Lung microvascular endothelial cell (primary cell): ENCODE data around the gene AKR1C1. TPM values are rescaled to one million over a fixed set of nuclear protein-coding genes. Genes with fewer than 3 reads are reported as not detected.
"Not testable (repeated sequence)": the region's sequence is repeated elsewhere in the genome, so short reads cannot be mapped to it uniquely, and the experiment has no call there.

ENCODE experiments used
- DNase-seq, 2 donors: peaks; one replicate each; pipeline versions ENCODE4 v3.0.0 to v3.0.0-alpha.2; 2010; ENCODE audit warnings: low read depth in 2 of 2
- total RNA-seq: library from RNA; depleted of rRNA; stranded (reverse); fragments of >200 nt; gene quantifications from 2 replicates; pipeline ENCODE4 v1.2.1, GENCODE V29; 2014

AKR1C1 gene
- total RNA-seq, 1 donor from 2014 or later = 18.7 TPM

GRCh38 chr10:5014936-5015335 is 51.7 kb downstream of the AKR1C1 start:
- peak; percentile 25 to 55 for DNase-seq

- DNase-seq = no peak
Measured at GRCh38 chr10:5018134-5018533, 54.9 kb downstream of the AKR1C1 start.

- DNase-seq = peak; percentile 56 to 90
Measured at GRCh38 chr10:5018671-5019277, 55.6 kb downstream of the AKR1C1 start.

GRCh38 chr10:5019770-5020612 is 56.8 kb downstream of the AKR1C1 start:
- DNase-seq = peak; percentile 41 to 88

GRCh38 chr10:5021624-5022290 is 58.5 kb downstream of the AKR1C1 start:
- peak in 1 of 2 donors; percentile 26 for DNase-seq

- no peak for DNase-seq
Measured at GRCh38 chr10:5023177-5023805, 60.1 kb downstream of the AKR1C1 start.

- DNase-seq = not testable (repeated sequence)
Measured at GRCh38 chr10:5025461-5025881, 62.3 kb downstream of the AKR1C1 start.

- DNase-seq = no peak
Measured at GRCh38 chr10:5030989-5031388, 67.8 kb downstream of the AKR1C1 start.

- not testable (repeated sequence) for DNase-seq
Measured at GRCh38 chr10:5031588-5031987, 68.4 kb downstream of the AKR1C1 start.

- DNase-seq = not testable (repeated sequence)
Measured at GRCh38 chr10:5032444-5032843, 69.2 kb downstream of the AKR1C1 start.

Other genes starting within 250 kb of the AKR1C1 start
- gene AKR1E2, start 137.2 kb upstream of the AKR1C1 start, total RNA-seq = 5.4 and 23.0 TPM in 2 replicates
- gene AKR1C2, start 40.4 kb downstream of the AKR1C1 start, total RNA-seq = 11.1 and 15.3 TPM in 2 replicates
- 108 and 111 TPM in 2 replicates for gene AKR1C3, start 131.0 kb downstream of the AKR1C1 start, total RNA-seq
- not detected in 2 replicates for gene AKR1C8, start 221.7 kb downstream of the AKR1C1 start, total RNA-seq
- gene AKR1C4, start 233.4 kb downstream of the AKR1C1 start, total RNA-seq = not detected in 2 replicates